ENCODE measurements around the gene ARHGEF6.

ARHGEF6 gene

GRCh38 chrX:136752796-136753195 is 27.9 kb downstream of the ARHGEF6 start:
- intact Hi-C loops (cut with DNase I): no loop called here
- DNase-seq: no peak

- DNase-seq: no peak
- intact Hi-C loops (cut with DNase I): no loop called here
These were observed 28.4 kb downstream of the ARHGEF6 start for GRCh38 chrX:136752346-136752745.

- intact Hi-C loops (cut with DNase I): no loop called here
- DNase-seq: no peak
These were observed 30.4 kb downstream of the ARHGEF6 start for GRCh38 chrX:136750364-136750763.

- no peak for DNase-seq
- intact Hi-C loops (cut with DNase I): no loop called here
These were observed 33.4 kb downstream of the ARHGEF6 start for GRCh38 chrX:136747003-136747986.

GRCh38 chrX:136745215-136746173 is 35.2 kb downstream of the ARHGEF6 start:
- intact Hi-C loops (cut with DNase I): no loop called here
- no peak for DNase-seq

GRCh38 chrX:136742721-136743379 is 37.9 kb downstream of the ARHGEF6 start:
- no peak for DNase-seq
- intact Hi-C loops (cut with DNase I): no loop called here

GRCh38 chrX:136738049-136738729 is 42.5 kb downstream of the ARHGEF6 start:
- intact Hi-C loops (cut with DNase I): no loop called here

GRCh38 chrX:136736690-136737089 is 44.0 kb downstream of the ARHGEF6 start:
- intact Hi-C loops (cut with DNase I): no loop called here
- no peak for DNase-seq

More at GRCh38 chrX:136738049-136738729, 42.5 kb downstream of the ARHGEF6 start:
- DNase-seq: no peak

- DNase-seq: no peak
These were observed 45.1 kb downstream of the ARHGEF6 start for GRCh38 chrX:136735601-136736000.

GRCh38 chrX:136733613-136734012 is 47.1 kb downstream of the ARHGEF6 start:
- intact Hi-C loops (cut with DNase I): no loop called here

More at GRCh38 chrX:136735601-136736000, 45.1 kb downstream of the ARHGEF6 start:
- intact Hi-C loops (cut with DNase I): no loop called here

GRCh38 chrX:136731798-136732197 is 48.9 kb downstream of the ARHGEF6 start:
- DNase-seq: no peak
- intact Hi-C loops (cut with DNase I): no loop called here

More at GRCh38 chrX:136733613-136734012, 47.1 kb downstream of the ARHGEF6 start:
- no peak for DNase-seq

- DNase-seq: no peak
- intact Hi-C loops (cut with DNase I): no loop called here
These were observed 49.4 kb downstream of the ARHGEF6 start for GRCh38 chrX:136731207-136731782.

GRCh38 chrX:136728393-136728792 is 52.3 kb downstream of the ARHGEF6 start:
- no peak for DNase-seq
- intact Hi-C loops (cut with DNase I): no loop called here

- intact Hi-C loops (cut with DNase I): no loop called here
- peak in 3 of 42 donors; percentile 3 to 42 (median 10) for DNase-seq
These were observed 55.2 kb downstream of the ARHGEF6 start for GRCh38 chrX:136725441-136726104.

- intact Hi-C loops (cut with DNase I): no loop called here
- no peak for DNase-seq
These were observed 62.6 kb downstream of the ARHGEF6 start for GRCh38 chrX:136718091-136718490.

- no peak for DNase-seq
- intact Hi-C loops (cut with DNase I): no loop called here
These were observed 65.8 kb downstream of the ARHGEF6 start for GRCh38 chrX:136714626-136715599.
